GM23338 (cell line): ENCODE data around the gene SLC25A48. TPM values are rescaled to one million over a fixed set of nuclear protein-coding genes. Genes with fewer than 3 reads are reported as not detected.

Experiments used
- ATAC-seq: fragments of 200-7000 bp; cut with Tn5 transposase; 3 replicates; pipeline ENCODE4 v1.9.1; 2020
- DNase-seq: peaks from one replicate; pipeline ENCODE4 v3.0.0-alpha.2; 2015; ENCODE audit warnings: low spot score
- H2AFZ ChIP-seq: fragments of 200-600 bp; sonication (generic); 2 replicates; pipeline ENCODE4 v1.8.0; 2016; ENCODE audit warnings: antibody characterized with exemption, mild to moderate bottlenecking, moderate library complexity
- H3F3A ChIP-seq: fragments of 200-600 bp; sonication (generic); replicated peaks from 2 replicates; pipeline ENCODE4 v1.8.0; 2017; ENCODE audit warnings: antibody characterized with exemption, mixed run types, low read depth
- H3K27ac ChIP-seq: fragments of 200-600 bp; sonication (generic); 2 replicates; pipeline ENCODE4 v1.6.1; 2016; ENCODE audit warnings: low read depth
- H3K27me3 ChIP-seq: fragments of 200-600 bp; sonication (generic); 2 replicates; pipeline ENCODE4 v1.8.0; 2016; ENCODE audit warnings: mild to moderate bottlenecking, mixed run types, moderate library complexity; ENCODE audit not compliant: insufficient read depth
- H3K36me3 ChIP-seq: fragments of 200-600 bp; sonication (generic); 2 replicates; pipeline ENCODE4 v1.8.0; 2016; ENCODE audit warnings: mild to moderate bottlenecking; ENCODE audit not compliant: insufficient read depth
- H3K4me1 ChIP-seq: fragments of 200-600 bp; sonication (generic); 2 replicates; pipeline ENCODE4 v1.8.0; 2016; ENCODE audit warnings: mild to moderate bottlenecking, moderate library complexity; ENCODE audit not compliant: insufficient read depth
- H3K4me2 ChIP-seq: fragments of 200-600 bp; sonication (generic); 2 replicates; pipeline ENCODE4 v1.7.1; 2017; ENCODE audit warnings: mixed run types
- H3K4me3 ChIP-seq: fragments of 200-600 bp; sonication (generic); 2 replicates; pipeline ENCODE4 v1.6.1; 2016; ENCODE audit warnings: mixed run types
- H3K79me2 ChIP-seq: fragments of 200-600 bp; sonication (generic); replicated peaks from 2 replicates; pipeline ENCODE4 v1.8.0; 2017; ENCODE audit warnings: mild to moderate bottlenecking; ENCODE audit not compliant: insufficient read depth
- H3K9me2 ChIP-seq: fragments of 200-600 bp; sonication (generic); 2 replicates; pipeline ENCODE4 v1.8.0; 2017; ENCODE audit not compliant: insufficient read depth
- H4K20me1 ChIP-seq: fragments of 200-600 bp; sonication (generic); replicated peaks from 2 replicates; pipeline ENCODE4 v1.8.0; 2017; ENCODE audit warnings: mild to moderate bottlenecking; ENCODE audit not compliant: insufficient read depth
- H3K27ac Mint-ChIP-seq: 2 replicates; pipeline ENCODE4 v1.8.0; 2020; ENCODE audit warnings: inconsistent platforms, mild to moderate bottlenecking, moderate library complexity, mixed read lengths
- H3K27me3 Mint-ChIP-seq: 3 replicates; pipeline ENCODE4 v1.8.0; 2022; ENCODE audit warnings: low read depth, mild to moderate bottlenecking, moderate library complexity, mixed read lengths, inconsistent platforms; ENCODE audit not compliant: insufficient read depth, poor library complexity
- H3K36me3 Mint-ChIP-seq: 3 replicates; pipeline ENCODE4 v1.8.0; 2021; ENCODE audit warnings: low read depth, mild to moderate bottlenecking, inconsistent platforms, moderate library complexity, mixed read lengths
- H3K4me1 Mint-ChIP-seq: 3 replicates; pipeline ENCODE4 v1.8.0; 2020; ENCODE audit warnings: mild to moderate bottlenecking, inconsistent platforms, mixed read lengths
- H3K4me3 Mint-ChIP-seq: 3 replicates; pipeline ENCODE4 v1.8.0; 2021; ENCODE audit warnings: moderate library complexity, mild to moderate bottlenecking, inconsistent platforms, mixed read lengths
- H3K9me3 Mint-ChIP-seq: 3 replicates; pipeline ENCODE4 v1.8.0; 2020; ENCODE audit warnings: moderate library complexity, mild to moderate bottlenecking, inconsistent platforms, mixed read lengths
- CREB1 ChIP-seq: fragments of 250-450 bp; sonication (Bioruptor Pico); IDR thresholded peaks from 2 replicates; pipeline ENCODE4 v1.5.0; 2020; ENCODE audit warnings: low read depth, mild to moderate bottlenecking, moderate library complexity
- EZH2 ChIP-seq: fragments of 200-600 bp; sonication (generic); IDR thresholded peaks from one replicate; pipeline ENCODE4 v1.8.0; 2017; ENCODE audit warnings: antibody characterized with exemption, mild to moderate bottlenecking, low read depth; ENCODE audit not compliant: unreplicated experiment
- EZH2phosphoT487 ChIP-seq: fragments of 200-600 bp; sonication (generic); IDR thresholded peaks from one replicate; pipeline ENCODE4 v1.8.1; 2018; ENCODE audit warnings: antibody characterized with exemption; ENCODE audit not compliant: unreplicated experiment
- JUNB ChIP-seq: IDR thresholded peaks from one replicate; pipeline ENCODE4 v1.6.1; 2016; ENCODE audit warnings: antibody characterized with exemption; ENCODE audit not compliant: unreplicated experiment
- NANOG ChIP-seq: IDR thresholded peaks from 2 replicates; pipeline ENCODE4 v1.6.1; 2016; ENCODE audit warnings: antibody characterized with exemption, borderline replicate concordance
- STAT1 ChIP-seq: IDR thresholded peaks from one replicate; pipeline ENCODE4 v1.6.1; 2016; ENCODE audit warnings: antibody characterized with exemption; ENCODE audit not compliant: unreplicated experiment
- ZNF114 ChIP-seq: fragments of 250-450 bp; sonication (Bioruptor Pico); IDR thresholded peaks from 2 replicates; pipeline ENCODE4 v1.5.0; 2020; ENCODE audit warnings: mild to moderate bottlenecking, moderate library complexity
- ZNF331 ChIP-seq: fragments of 250-450 bp; sonication (Bioruptor Pico); IDR thresholded peaks from 2 replicates; pipeline ENCODE4 v1.5.0; 2020; ENCODE audit warnings: low read depth, mild to moderate bottlenecking, moderate library complexity
- polyA plus RNA-seq: library from polyadenylated mRNA; unstranded; fragments of >200 nt; fragmentation: Nextera tagmentation; extraction: Ambion mirVana; gene quantifications from 2 replicates; pipeline ENCODE4 v1.2.1, GENCODE V29; 2016
- total RNA-seq: library from RNA; depleted of rRNA; stranded (reverse); fragments of >200 nt; shearing (Covaris generic); gene quantifications from 2 replicates; pipeline ENCODE4 v1.2.3, GENCODE V29; 2014
- TF ChIP-seq, protein P1 (sequence below): IDR thresholded peaks from 2 replicates; pipeline ENCODE4 v1.6.1; 2016; ENCODE audit warnings: antibody characterized with exemption
- TF ChIP-seq, protein P2 (sequence below): fragments of 250-450 bp; sonication (Bioruptor Pico); IDR thresholded peaks from 2 replicates; pipeline ENCODE4 v1.5.0; 2020; ENCODE audit warnings: mild to moderate bottlenecking, moderate library complexity
- TF ChIP-seq, protein P3 (sequence below), 2 experiments: fragments of 200-600 bp in 1 of 2; sonication (generic) in 1 of 2; conservative IDR thresholded peaks; 2 replicates each; pipeline versions ENCODE4 v1.5.1 to v1.6.1; 2016 to 2017; ENCODE audit warnings: antibody characterized with exemption in 2 of 2, low read depth in 2 of 2, mild to moderate bottlenecking in 2 of 2, moderate library complexity in 1 of 2

The SLC25A48 gene
- total and polyA plus RNA-seq, 2 experiments from 2014 or later: 1.1 to 1.5 TPM

- Mint-ChIP-seq H3K27me3 (peaks cover 8% of the 10 kb centered on the region), H3K4me3 (no peak overlapping the region), H3K27ac (no peak overlapping the region), H3K9me3 (no peaks in the 10 kb centered on the region; the same call in 2 of the 3 replicates), H3K36me3 (no peaks in the 10 kb centered on the region), H3K4me1 (peaks cover 16% of the 10 kb centered on the region; the same call in 2 of the 3 replicates)
- Histone ChIP-seq H3K4me3 (no peak overlapping the region), H3F3A (no peaks in the 10 kb centered on the region), H2AFZ (no peak overlapping the region), H3K4me2 (no peak overlapping the region), H3K9me2 (no peaks in the 10 kb centered on the region), H3K27me3 (no peaks in the 10 kb centered on the region), H3K36me3 (no peaks in the 10 kb centered on the region), H4K20me1 (no peaks in the 10 kb centered on the region), H3K27ac (no peak overlapping the region), H3K79me2 (no peaks in the 10 kb centered on the region), H3K4me1 (0 out of 2 replicates have a peak, but pooled peaks cover 5% of the 10 kb centered on the region)
- DNase-seq: no peak
- ATAC-seq: no peak
- no peak for TF ChIP-seq JUNB
- no peak for TF ChIP-seq EZH2
- TF ChIP-seq EZH2phosphoT487: no peak
- TF ChIP-seq, protein P1, sequence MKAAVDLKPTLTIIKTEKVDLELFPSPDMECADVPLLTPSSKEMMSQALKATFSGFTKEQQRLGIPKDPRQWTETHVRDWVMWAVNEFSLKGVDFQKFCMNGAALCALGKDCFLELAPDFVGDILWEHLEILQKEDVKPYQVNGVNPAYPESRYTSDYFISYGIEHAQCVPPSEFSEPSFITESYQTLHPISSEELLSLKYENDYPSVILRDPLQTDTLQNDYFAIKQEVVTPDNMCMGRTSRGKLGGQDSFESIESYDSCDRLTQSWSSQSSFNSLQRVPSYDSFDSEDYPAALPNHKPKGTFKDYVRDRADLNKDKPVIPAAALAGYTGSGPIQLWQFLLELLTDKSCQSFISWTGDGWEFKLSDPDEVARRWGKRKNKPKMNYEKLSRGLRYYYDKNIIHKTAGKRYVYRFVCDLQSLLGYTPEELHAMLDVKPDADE: no peak
- TF ChIP-seq, protein P2, sequence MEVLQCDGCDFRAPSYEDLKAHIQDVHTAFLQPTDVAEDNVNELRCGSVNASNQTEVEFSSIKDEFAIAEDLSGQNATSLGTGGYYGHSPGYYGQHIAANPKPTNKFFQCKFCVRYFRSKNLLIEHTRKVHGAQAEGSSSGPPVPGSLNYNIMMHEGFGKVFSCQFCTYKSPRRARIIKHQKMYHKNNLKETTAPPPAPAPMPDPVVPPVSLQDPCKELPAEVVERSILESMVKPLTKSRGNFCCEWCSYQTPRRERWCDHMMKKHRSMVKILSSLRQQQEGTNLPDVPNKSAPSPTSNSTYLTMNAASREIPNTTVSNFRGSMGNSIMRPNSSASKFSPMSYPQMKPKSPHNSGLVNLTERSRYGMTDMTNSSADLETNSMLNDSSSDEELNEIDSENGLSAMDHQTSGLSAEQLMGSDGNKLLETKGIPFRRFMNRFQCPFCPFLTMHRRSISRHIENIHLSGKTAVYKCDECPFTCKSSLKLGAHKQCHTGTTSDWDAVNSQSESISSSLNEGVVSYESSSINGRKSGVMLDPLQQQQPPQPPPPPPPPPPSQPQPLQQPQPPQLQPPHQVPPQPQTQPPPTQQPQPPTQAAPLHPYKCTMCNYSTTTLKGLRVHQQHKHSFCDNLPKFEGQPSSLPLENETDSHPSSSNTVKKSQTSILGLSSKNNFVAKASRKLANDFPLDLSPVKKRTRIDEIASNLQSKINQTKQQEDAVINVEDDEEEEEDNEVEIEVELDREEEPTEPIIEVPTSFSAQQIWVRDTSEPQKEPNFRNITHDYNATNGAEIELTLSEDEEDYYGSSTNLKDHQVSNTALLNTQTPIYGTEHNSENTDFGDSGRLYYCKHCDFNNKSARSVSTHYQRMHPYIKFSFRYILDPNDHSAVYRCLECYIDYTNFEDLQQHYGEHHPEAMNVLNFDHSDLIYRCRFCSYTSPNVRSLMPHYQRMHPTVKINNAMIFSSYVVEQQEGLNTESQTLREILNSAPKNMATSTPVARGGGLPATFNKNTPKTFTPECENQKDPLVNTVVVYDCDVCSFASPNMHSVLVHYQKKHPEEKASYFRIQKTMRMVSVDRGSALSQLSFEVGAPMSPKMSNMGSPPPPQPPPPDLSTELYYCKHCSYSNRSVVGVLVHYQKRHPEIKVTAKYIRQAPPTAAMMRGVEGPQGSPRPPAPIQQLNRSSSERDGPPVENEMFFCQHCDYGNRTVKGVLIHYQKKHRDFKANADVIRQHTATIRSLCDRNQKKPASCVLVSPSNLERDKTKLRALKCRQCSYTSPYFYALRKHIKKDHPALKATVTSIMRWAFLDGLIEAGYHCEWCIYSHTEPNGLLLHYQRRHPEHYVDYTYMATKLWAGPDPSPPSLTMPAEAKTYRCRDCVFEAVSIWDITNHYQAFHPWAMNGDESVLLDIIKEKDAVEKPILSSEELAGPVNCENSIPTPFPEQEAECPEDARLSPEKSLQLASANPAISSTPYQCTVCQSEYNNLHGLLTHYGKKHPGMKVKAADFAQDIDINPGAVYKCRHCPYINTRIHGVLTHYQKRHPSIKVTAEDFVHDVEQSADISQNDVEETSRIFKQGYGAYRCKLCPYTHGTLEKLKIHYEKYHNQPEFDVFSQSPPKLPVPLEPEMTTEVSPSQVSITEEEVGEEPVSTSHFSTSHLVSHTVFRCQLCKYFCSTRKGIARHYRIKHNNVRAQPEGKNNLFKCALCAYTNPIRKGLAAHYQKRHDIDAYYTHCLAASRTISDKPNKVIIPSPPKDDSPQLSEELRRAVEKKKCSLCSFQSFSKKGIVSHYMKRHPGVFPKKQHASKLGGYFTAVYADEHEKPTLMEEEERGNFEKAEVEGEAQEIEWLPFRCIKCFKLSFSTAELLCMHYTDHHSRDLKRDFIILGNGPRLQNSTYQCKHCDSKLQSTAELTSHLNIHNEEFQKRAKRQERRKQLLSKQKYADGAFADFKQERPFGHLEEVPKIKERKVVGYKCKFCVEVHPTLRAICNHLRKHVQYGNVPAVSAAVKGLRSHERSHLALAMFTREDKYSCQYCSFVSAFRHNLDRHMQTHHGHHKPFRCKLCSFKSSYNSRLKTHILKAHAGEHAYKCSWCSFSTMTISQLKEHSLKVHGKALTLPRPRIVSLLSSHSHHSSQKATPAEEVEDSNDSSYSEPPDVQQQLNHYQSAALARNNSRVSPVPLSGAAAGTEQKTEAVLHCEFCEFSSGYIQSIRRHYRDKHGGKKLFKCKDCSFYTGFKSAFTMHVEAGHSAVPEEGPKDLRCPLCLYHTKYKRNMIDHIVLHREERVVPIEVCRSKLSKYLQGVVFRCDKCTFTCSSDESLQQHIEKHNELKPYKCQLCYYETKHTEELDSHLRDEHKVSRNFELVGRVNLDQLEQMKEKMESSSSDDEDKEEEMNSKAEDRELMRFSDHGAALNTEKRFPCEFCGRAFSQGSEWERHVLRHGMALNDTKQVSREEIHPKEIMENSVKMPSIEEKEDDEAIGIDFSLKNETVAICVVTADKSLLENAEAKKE: no peak
Observed at GRCh38 chr5:135881819-135882218, 47.4 kb downstream of the SLC25A48 start.

DNA sequence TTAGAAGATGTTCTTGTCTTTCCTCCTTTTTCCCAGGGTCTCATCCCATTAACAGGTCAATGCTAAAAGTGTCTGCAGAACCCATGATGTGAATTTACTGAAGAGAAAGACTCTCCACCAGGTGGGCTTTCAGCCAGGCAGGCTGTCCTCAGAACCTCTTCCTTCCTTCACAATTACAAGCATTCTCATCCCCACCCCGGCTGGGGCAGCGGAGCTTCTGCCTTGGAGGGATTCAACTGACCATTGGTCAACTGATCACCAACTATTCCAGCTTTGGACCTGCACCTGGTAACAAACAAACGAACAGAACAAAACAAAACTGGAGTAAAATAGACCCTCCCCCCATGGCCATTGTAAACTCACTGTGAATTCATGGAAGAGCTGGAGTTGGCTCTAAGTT, 48.6 kb downstream of the SLC25A48 start:
- Histone ChIP-seq H3K79me2 (no peaks in the 10 kb centered on the region), H3K27ac (no peak overlapping the region), H3K27me3 (peaks cover 5% of the 10 kb centered on the region; the same call in 1 of the 2 replicates), H3K4me2 (no peak overlapping the region), H3K4me1 (0 out of 2 replicates have a peak, but pooled peaks cover 9% of the 10 kb centered on the region), H4K20me1 (no peaks in the 10 kb centered on the region), H2AFZ (no peak overlapping the region), H3F3A (no peaks in the 10 kb centered on the region), H3K4me3 (no peak overlapping the region), H3K9me2 (no peaks in the 10 kb centered on the region), H3K36me3 (no peaks in the 10 kb centered on the region)
- Mint-ChIP-seq H3K36me3 (no peaks in the 10 kb centered on the region), H3K4me1 (peaks cover 22% of the 10 kb centered on the region), H3K9me3 (no peaks in the 10 kb centered on the region; the same call in 2 of the 3 replicates), H3K27me3 (peaks cover 7% of the 10 kb centered on the region), H3K4me3 (no peak overlapping the region), H3K27ac (no peak overlapping the region)
- ATAC-seq (no peak), DNase-seq (no peak)
- TF ChIP-seq, protein P3, sequence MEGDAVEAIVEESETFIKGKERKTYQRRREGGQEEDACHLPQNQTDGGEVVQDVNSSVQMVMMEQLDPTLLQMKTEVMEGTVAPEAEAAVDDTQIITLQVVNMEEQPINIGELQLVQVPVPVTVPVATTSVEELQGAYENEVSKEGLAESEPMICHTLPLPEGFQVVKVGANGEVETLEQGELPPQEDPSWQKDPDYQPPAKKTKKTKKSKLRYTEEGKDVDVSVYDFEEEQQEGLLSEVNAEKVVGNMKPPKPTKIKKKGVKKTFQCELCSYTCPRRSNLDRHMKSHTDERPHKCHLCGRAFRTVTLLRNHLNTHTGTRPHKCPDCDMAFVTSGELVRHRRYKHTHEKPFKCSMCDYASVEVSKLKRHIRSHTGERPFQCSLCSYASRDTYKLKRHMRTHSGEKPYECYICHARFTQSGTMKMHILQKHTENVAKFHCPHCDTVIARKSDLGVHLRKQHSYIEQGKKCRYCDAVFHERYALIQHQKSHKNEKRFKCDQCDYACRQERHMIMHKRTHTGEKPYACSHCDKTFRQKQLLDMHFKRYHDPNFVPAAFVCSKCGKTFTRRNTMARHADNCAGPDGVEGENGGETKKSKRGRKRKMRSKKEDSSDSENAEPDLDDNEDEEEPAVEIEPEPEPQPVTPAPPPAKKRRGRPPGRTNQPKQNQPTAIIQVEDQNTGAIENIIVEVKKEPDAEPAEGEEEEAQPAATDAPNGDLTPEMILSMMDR (conservative IDR thresholded peaks at IDR 0.05; ENCODE audit: low read depth in 2 of 2): no peak
- TF ChIP-seq NANOG (no peak), ZNF331 (no peak), EZH2phosphoT487 (no peak), EZH2 (no peak), JUNB (no peak), STAT1 (no peak), ZNF114 (no peak), CREB1 (CRISPR knock-in tag) (no peak)
- TF ChIP-seq, protein P1: no peak
